Mesenteric fat pad (tissue), 1 donor: ENCODE measurements around the gene LRRTM1. TPM values are rescaled to one million over a fixed set of nuclear protein-coding genes. Genes with fewer than 3 reads are reported as not detected.

Experiments
- DNase-seq: peaks from one replicate; pipeline ENCODE4 v3.0.0-alpha.2; 2020; ENCODE audit warnings: low spot score
- long read RNA-seq: library from polyadenylated mRNA; unstranded; transcript quantifications from one replicate; pipeline ENCODE4 v2.0.0, GENCODE V29; 2020
- total RNA-seq: library from RNA; stranded (reverse); fragmentation: NEBNext Ultra II Directional; extraction: Animal tissue kit (Norgen Biotek cat#: 25700); gene quantifications from one replicate; pipeline ENCODE4 v1.2.1, GENCODE V29; 2021
- donor health status: DM: yes; HTN: yes; CAD: no.

Gene LRRTM1
- not detected for total RNA-seq
- long read RNA-seq: 0 reads

GRCh38 chr2:80303909-80304837 lies at the start of gene LRRTM1:
Gene LRRTM1, minus strand, starts transcription at chr2:80304752. Its CDS starts 933 bp downstream, at chr2:80303819.
- DNase-seq: no peak

- no peak for DNase-seq
Observed at GRCh38 chr2:80351231-80351630, 46.7 kb upstream of the LRRTM1 start.

GRCh38 chr2:80348953-80349352 lies 44.4 kb upstream of the LRRTM1 start:
- no peak for DNase-seq

- DNase-seq: no peak
Observed at GRCh38 chr2:80348078-80348477, 43.5 kb upstream of the LRRTM1 start.

GRCh38 chr2:80340022-80340421 lies 35.5 kb upstream of the LRRTM1 start:
- no peak for DNase-seq

GRCh38 chr2:80338794-80339193 lies 34.2 kb upstream of the LRRTM1 start:
- no peak for DNase-seq

- DNase-seq: no peak
Observed at GRCh38 chr2:80335411-80335810, 30.9 kb upstream of the LRRTM1 start.

- no peak for DNase-seq
Observed at GRCh38 chr2:80333886-80334285, 29.3 kb upstream of the LRRTM1 start.

- DNase-seq: no peak
Observed at GRCh38 chr2:80330527-80331450, 26.2 kb upstream of the LRRTM1 start.

GRCh38 chr2:80329491-80329890 lies 24.9 kb upstream of the LRRTM1 start:
- no peak for DNase-seq

GRCh38 chr2:80328159-80328571 lies 23.6 kb upstream of the LRRTM1 start:
- no peak for DNase-seq

- DNase-seq: no peak
Observed at GRCh38 chr2:80326861-80327260, 22.3 kb upstream of the LRRTM1 start.

- DNase-seq: no peak
Observed at GRCh38 chr2:80326214-80326613, 21.7 kb upstream of the LRRTM1 start.

- DNase-seq: no peak
Observed at GRCh38 chr2:80324525-80324924, 20.0 kb upstream of the LRRTM1 start.

GRCh38 chr2:80323610-80324009 lies 19.1 kb upstream of the LRRTM1 start:
- no peak for DNase-seq

- no peak for DNase-seq
Observed at GRCh38 chr2:80322958-80323357, 18.4 kb upstream of the LRRTM1 start.

- DNase-seq: no peak
Observed at GRCh38 chr2:80322311-80322920, 17.9 kb upstream of the LRRTM1 start.

GRCh38 chr2:80312282-80312839 lies 7.8 kb upstream of the LRRTM1 start:
- DNase-seq: no peak

GRCh38 chr2:80311304-80311703 lies 6.8 kb upstream of the LRRTM1 start:
- DNase-seq: no peak

- no peak for DNase-seq
Observed at GRCh38 chr2:80303006-80303908, 1.3 kb downstream of the LRRTM1 start.
